Mammary epithelial cell (primary cell): ENCODE data around the gene NCR3LG1.

ENCODE experiments used
- EZH2 ChIP-seq: IDR thresholded peaks from 2 replicates; pipeline ENCODE4 v1.6.1; 2012; ENCODE audit warnings: low read length, inconsistent platforms, borderline replicate concordance
- TF ChIP-seq, protein P1 (sequence below), 2 donors: IDR thresholded peaks in 1 of 2; conservative IDR thresholded peaks in 1 of 2; 2 replicates each; pipeline ENCODE4 v1.5.1; 2011 to 2012; ENCODE audit warnings: inconsistent platforms in 2 of 2, low read length in 2 of 2, mild to moderate bottlenecking in 2 of 2, control low read depth in 1 of 2, low read depth in 1 of 2; ENCODE audit not compliant: insufficient read depth in 1 of 2; ENCODE audit errors: extremely low read depth in 1 of 2

DNA sequence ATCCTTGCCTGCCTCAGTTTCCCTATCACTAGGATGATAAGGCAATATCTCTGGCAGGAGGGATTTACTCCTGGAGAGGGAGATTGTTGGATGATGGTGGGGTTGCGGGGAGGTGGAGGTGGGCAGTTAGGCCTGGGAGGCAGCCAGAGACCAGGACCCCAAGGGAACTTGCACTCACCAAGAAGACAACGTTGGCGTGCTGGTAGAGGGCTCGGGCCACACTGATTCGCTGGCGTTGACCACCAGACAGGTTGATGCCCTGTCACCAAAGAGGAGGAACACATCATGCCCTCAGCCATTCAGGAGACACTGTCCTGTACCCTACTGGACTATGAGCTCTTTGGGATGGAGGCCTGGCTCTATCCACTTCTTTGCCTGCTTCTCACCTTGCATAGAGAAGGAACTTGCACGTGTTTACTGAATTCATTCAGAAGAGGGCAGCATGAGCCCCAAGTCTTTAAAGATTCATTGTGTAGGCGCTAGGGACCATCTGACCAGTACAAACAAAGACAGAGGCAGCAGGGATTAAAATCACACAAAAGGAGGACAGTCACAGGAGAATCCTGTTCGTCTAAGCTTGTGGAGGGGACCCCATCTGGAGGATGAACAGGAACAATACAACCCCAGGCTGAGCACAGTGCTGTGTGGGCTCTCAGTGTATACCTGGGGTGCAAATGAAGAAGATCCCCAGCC, 61.0 kb downstream of the NCR3LG1 start:
- TF ChIP-seq, protein P1, sequence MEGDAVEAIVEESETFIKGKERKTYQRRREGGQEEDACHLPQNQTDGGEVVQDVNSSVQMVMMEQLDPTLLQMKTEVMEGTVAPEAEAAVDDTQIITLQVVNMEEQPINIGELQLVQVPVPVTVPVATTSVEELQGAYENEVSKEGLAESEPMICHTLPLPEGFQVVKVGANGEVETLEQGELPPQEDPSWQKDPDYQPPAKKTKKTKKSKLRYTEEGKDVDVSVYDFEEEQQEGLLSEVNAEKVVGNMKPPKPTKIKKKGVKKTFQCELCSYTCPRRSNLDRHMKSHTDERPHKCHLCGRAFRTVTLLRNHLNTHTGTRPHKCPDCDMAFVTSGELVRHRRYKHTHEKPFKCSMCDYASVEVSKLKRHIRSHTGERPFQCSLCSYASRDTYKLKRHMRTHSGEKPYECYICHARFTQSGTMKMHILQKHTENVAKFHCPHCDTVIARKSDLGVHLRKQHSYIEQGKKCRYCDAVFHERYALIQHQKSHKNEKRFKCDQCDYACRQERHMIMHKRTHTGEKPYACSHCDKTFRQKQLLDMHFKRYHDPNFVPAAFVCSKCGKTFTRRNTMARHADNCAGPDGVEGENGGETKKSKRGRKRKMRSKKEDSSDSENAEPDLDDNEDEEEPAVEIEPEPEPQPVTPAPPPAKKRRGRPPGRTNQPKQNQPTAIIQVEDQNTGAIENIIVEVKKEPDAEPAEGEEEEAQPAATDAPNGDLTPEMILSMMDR (conservative IDR thresholded peaks at IDR 0.05 in 1 of 2, IDR thresholded peaks at IDR 0.05 in 1 of 2; ENCODE audit: extremely low read depth in 1 of 2, insufficient read depth in 1 of 2, low read depth in 1 of 2, low read length in 2 of 2) = no peak
- TF ChIP-seq EZH2 = no peak
